RKO (cell line): Measurements from ENCODE around the gene MYO3B.
"Not testable (repeated sequence)": the region's sequence is repeated elsewhere in the genome, so short reads cannot be mapped to it uniquely, and the experiment has no call there.

ENCODE experiments used
- DNase-seq: peaks from one replicate; pipeline ENCODE4 v3.0.0-alpha.2; 2016; ENCODE audit warnings: low spot score

Gene MYO3B

GRCh38 chr2:170263728-170264521 lies 86.0 kb downstream of the MYO3B start:
- not testable (repeated sequence) for DNase-seq

- DNase-seq = no peak
Measured at GRCh38 chr2:170264522-170264860, 86.5 kb downstream of the MYO3B start.

DNA sequence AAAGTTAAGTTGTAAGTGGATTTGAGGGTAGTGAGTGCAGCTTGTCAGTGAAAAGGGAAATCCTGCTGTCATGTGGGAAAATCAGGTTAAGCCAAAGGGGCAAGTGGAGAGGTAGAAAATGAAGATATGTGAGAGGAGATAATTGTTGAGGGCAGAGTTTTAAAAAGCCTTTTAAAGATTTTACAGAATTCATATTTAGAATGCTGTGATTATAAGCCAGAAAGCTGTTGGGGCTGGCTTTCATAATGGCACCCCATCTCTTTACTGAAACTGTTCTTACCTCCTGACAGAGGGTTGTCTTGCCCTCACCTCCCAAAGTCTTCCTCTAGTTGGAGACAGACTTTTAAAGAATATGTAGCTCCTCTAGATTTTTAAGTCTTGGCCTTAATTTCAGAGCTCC lies 86.9 kb downstream of the MYO3B start:
- DNase-seq = no peak

DNA sequence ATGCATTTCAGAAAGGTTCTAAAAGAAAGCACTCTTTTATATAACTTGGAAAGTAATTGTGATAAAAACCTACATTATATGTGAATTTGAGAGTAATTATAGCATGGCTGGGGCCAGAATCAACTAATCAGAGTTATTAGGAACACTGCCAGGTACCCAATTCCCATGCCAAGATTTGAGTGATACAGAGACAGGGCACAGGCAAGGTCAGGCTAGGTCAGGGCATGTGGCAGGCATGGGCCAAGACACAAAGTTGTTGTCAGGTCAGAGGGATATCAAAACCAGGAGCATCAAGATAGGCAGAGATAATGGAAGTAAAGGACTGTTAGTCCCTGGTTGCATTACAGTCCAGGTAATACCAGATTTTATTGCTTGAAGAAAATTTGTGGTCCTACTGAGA lies 87.4 kb downstream of the MYO3B start:
- no peak for DNase-seq

DNA sequence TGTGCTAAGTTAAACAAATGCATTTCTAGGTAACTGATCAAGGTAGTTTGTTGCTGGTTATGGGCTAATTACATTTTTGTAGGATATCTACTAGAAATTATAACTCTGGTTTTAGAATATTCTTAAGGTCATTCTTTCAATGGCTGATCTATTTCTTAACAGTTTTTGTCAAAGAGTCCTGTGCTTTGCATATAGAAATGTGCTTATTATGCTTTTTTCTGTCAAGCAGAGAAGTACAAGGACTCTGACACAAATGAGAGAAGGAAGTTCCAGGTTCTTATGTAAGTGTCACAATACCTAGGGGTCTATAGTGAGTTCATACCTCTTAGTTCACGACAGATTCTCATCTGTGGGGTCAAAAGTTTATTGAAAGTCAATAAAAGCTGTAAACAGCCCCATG lies 88.4 kb downstream of the MYO3B start:
- DNase-seq = no peak

- no peak for DNase-seq
Measured at GRCh38 chr2:170267071-170267470, 89.1 kb downstream of the MYO3B start.

- DNase-seq = no peak
Measured at GRCh38 chr2:170270278-170270864, 92.4 kb downstream of the MYO3B start.

- no peak for DNase-seq
Measured at GRCh38 chr2:170271340-170271739, 93.4 kb downstream of the MYO3B start.

DNA sequence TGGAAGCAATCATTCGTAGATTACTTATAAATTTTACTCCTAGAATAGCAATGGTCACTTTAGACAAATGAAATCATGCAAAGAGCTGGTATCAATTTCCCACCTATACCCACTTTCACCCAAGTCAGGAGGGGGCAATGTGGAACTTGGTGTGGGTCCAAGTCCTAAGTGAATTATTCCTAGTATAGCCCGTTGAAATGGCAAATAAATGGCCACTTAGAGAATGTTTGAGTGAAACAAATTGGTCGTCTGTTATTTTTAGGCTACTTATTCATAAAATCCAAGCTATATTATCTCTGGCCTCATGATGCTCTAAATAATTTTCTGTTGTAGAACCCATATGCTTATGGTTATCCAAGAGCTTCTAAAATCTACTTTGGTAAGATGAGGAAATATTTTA lies 98.1 kb downstream of the MYO3B start:
- DNase-seq = no peak

GRCh38 chr2:170276925-170277629 lies 99.1 kb downstream of the MYO3B start:
- DNase-seq = no peak

DNA sequence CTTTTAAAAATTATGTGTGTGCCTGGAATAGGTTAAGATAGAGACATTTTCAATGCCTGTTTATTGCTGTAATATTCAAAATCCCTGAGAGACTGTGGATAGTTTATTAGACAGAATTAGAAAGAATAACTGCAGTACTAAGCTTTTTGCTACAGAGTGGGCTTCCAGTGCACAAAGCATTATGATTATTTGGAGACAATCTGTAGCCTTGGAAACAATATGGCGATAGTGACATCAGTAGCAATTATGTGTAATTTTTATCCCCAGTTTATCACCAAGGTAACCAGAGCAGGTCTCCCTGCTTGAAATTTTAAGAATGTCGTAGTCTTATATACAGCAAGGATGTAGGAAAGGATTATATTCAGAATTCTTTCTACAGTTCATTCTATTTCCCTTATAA lies 100.0 kb downstream of the MYO3B start:
- no peak for DNase-seq

DNA sequence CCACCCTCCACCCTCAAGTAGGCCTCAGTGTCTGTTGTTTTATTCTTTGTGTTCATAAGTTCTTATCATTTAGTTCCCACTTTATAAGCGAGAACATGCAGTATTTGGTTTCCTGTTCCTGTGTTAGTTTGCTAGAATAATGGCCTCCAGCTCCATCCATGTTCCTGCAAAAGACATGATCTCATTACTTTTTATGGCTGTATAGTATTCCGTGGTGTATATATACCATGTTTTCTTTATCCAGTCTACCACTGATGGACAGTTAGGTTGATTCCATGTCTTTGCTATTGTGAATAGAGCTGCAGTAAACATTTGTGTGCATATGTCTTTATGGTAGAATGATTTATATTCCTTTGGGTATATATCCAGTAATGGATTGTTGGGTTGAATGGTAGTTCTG lies 101.7 kb downstream of the MYO3B start:
- DNase-seq = not testable (repeated sequence)

GRCh38 chr2:170282851-170283250 lies 104.9 kb downstream of the MYO3B start:
- no peak for DNase-seq

DNA sequence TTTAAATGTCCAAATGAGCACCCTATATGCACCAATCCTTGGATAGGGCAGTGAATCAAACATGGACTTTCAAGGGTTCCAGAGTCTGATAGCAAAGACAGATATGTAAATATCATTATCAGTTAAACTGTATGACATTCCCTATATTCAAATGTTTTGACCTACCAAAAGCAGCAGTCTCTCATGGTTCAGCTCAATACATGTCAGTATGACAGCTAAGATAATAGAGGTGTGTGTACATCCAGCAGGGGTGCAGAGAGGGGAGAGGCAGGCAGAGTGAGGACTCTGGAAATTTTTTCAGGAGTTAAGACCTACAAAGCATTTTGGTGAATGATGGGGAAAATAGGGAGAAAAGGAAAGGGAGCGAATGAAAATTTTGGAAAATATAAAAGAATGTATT lies 106.3 kb downstream of the MYO3B start:
- DNase-seq = no peak

- no peak for DNase-seq
Measured at GRCh38 chr2:170288859-170289258, 110.9 kb downstream of the MYO3B start.

GRCh38 chr2:170291474-170291873 lies 113.5 kb downstream of the MYO3B start:
- no peak for DNase-seq

- no peak for DNase-seq
Measured at GRCh38 chr2:170292415-170292814, 114.5 kb downstream of the MYO3B start.

DNA sequence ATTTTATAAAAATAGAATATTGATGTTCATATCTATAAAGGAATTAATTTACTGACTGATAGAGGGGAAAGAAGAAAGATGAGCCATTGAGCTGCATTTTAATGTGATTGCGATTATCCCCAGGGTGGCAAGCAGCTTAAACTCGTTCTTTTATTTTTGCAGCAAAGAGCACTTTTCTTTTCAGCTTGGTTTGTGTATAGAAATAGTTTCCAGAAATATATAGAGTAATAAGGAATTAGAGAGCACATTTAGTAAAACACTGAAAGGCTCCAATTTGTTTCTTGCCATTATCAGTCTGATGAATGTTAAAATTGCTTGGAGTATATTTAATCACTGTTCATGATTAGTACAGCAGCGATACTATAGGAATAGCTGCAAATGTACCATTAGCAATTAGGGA lies 119.5 kb downstream of the MYO3B start:
- DNase-seq = no peak

- DNase-seq = no peak
Measured at GRCh38 chr2:170298115-170298514, 120.2 kb downstream of the MYO3B start.

DNA sequence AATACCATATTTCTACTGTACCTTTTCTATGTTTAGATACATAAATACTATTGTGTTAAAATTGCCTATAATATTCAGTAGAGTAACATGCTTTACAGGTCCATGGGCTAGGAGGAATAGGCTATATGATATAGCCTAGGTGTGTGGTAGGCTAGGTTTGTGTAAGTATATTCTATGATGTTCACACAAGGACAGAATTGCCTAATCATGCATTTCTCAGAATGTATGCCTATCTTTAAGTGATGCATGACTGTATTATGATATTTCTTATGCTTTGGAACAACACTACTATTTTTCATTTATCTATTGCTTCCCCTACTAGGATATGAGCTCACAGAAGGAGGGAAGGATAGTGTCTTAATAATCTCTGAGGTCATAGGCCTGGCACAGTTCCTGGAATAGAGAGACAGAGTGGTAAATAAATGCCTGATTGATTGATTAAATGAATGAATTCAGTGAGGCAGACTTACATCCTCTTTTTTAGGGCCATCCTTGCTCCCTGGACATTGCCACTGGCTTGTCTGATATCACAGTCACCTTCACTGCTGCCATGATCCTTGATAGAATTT lies 121.0 kb downstream of the MYO3B start:
- DNase-seq = no peak

GRCh38 chr2:170300993-170301392 lies 123.0 kb downstream of the MYO3B start:
- DNase-seq = no peak

DNA sequence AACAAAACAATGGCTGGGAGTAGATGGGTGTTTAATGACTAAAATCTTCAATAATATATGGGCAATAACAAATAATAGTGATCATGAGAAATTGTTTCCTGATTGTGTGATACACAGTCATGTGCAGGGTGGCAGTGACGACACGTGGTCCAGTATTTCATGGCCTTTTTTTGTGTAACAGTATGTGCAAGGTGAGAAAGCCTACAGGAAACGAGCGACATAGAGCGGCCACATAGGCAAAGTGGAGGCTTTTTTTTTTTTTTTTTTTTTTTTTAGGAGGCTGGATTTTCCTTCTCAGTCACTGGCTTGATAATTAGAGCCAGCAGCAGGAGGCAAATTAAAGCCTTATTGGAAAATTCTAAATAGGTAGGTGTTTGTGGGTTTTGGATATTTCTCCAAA lies 123.7 kb downstream of the MYO3B start:
- no peak for DNase-seq

DNA sequence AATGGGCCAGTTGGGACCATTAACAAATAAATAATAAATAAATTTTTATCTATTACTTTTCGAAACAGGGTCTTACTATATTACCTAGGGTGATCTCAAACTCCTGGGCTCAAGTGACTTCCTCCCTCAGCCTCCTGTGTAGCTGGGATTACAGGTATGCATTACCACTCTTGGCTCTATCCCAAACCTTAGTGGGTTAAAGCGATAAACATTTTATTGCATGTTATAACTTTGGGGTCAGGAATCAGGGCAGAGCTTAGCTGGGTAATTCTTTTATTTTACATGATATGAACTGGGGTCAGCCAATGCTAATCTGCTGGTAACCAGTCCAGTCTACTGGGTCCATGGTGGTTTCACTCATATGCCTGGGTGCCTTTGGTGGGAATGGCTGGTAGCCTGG lies 127.8 kb downstream of the MYO3B start:
- DNase-seq = no peak
